HT1080 (cell line): ENCODE data around the gene CYB5R3. TPM values are rescaled to one million over a fixed set of nuclear protein-coding genes. Genes with fewer than 3 reads are reported as not detected.
"Not testable (repeated sequence)": the region's sequence is repeated elsewhere in the genome, so short reads cannot be mapped to it uniquely, and the experiment has no call there.

Experiments
- DNase-seq: peaks from one replicate; pipeline ENCODE4 v3.0.0-alpha.2; 2015; ENCODE audit warnings: low read depth
- total RNA-seq: library from RNA; depleted of rRNA; stranded (reverse); fragments of >200 nt; shearing (Covaris generic); gene quantifications from 2 replicates; pipeline ENCODE4 v1.2.3, GENCODE V29; 2014

The CYB5R3 gene
- total RNA-seq, 1 experiment from 2014 or later = 112 TPM

DNA sequence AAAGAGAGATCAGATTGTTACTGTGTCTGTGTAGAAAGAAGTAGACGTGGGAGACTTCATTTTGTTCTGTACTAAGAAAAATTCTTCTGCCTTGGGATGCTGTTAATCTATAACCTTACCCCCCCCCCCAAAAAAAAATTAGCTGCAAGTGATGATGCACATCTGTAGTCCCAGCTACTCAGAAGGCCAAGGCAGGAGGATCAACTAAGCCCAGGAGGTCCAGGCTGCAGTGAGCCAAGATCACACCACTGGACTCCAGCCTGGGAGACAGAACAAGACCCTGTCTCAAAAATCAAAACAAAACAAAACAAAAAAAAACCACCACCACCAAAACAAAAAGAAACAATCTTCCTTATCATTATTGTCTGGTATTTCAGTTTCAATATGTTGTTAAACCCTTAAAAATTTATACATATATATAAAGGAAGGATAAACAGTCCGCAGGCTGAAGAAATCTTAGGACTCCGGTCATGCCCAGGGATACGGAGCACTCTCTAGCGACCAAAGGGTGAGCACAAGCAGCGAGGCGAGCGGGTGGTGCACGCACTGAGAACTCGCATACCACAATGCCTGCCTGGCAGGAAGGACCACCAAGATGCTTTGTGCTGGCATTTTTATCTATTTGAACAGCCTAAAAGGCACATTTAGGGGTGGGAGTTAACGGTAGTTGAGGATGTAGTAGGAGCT, 40.9 kb downstream of the CYB5R3 start:
- no peak for DNase-seq

GRCh38 chr22:42607641-42608040, 41.6 kb downstream of the CYB5R3 start:
- DNase-seq = not testable (repeated sequence)

GRCh38 chr22:42604403-42604802, 44.8 kb downstream of the CYB5R3 start:
- DNase-seq = no peak

GRCh38 chr22:42603427-42603826, 45.8 kb downstream of the CYB5R3 start:
- no peak for DNase-seq

DNA sequence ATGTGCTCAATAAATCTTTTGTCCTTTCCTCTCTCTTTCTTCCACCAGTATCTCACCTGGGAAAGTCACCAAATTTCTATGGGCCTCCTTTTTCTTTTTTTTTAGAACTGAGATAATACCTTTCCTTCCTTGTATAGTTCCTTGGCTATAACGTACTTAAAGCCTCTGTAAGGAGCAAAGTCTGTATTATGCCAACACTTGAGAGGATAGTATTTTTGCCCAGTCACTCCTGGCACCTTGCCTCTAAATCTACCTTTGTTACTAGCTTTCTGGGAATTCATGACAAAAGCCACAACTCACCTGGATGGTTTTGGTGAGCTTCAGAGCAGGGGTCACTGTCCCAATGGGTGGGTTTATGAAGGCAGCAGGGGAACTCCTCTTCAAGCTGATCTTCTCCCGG, 46.7 kb downstream of the CYB5R3 start:
- DNase-seq = no peak

DNA sequence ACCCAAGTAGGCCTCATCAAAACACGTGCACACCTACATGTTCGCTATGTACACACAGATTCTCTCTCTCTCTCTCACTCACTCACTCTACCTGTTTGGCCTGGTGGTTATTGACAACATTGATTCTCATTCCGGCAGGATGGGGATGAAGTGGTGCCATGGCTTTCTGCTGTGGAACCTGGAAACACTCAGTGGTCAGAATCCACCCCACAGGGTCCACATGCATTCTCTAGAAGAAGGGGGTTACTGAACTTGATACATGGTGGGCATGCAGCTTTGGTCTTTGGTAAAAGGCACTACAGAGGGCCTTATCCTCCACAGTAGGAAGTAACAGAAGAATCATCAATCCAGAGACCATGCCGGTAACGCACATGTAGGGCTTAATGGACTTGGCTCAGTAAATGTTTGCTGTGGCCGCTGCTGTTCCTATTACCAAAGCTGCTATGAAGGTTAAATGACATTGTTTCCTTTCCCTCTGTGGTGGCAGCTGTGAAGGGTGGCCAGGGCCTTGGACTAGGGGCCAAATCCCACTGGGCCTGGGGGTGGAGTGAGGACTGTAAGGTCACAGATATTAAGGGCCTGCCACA, 47.2 kb downstream of the CYB5R3 start:
- DNase-seq = no peak

DNA sequence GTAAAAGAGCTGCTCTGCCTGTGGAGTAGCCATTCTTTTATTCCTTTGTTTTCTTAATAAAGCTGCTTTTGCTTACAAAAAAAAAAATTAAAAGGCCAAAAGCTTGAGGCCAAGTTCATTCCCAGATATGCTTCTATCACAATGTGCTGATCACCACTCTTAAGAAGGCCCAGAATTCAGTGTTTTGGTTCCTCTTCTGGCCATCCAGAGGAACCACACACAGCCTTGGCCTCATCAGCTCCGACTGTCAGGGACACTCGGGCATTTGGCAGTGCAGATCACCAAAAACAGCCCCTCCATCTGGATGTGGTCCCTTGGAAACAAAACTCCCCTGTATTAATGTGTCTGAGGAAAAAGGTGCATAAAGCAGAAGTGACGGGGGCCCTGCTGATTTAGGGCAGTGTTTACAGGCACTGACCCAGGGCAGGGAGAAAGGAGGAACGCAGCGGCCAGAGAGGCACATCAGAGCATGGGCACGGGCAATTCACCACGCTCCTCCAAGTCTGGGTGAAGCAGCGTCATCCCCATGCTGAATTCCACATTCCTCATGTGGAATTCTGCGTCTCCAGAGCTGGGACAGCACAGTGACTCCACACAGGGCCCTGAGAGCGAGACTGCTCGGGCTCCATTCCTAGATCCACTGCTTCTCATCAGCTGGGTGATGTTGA, 52.2 kb downstream of the CYB5R3 start:
- DNase-seq = no peak

DNA sequence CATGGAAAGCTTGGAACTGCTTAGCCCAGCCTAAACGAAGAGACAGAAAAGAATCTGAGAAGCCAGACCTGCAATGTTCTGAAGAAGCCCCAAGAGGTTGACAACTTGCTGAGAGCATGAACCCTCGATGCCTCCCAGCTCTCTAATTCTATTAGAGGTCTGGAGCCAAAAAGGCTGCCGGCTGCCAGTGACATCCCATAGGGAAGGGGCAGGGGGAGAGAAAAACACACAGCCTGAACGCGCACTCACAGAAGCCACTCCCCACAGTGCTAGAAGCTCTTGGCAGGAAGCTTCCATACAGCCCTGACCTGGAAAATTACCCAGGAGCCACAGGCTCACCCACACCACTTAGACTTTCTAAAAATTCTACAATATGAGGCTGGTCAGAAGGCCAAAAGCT, 52.9 kb downstream of the CYB5R3 start:
- DNase-seq = no peak

DNA sequence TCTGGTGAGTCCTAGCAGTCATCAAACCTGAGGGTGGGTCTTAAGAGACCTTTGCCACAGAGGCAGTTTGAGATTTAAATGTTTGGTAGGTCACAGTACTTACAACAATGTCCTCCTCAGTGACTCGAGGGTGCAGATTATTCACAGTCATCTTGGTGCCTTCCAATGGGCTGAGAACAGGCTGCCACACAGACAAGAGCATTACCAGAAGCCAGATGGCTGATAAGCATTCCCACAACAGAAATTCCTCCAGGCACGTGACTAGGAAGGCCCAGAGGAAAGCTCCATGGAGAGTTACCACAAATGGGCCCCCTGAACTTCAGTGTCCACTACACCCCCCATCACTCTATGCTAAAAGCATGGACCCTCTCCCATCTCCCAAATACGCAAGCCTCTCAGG, 53.8 kb downstream of the CYB5R3 start:
- DNase-seq = no peak

- DNase-seq = no peak
Observed at GRCh38 chr22:42591987-42592386, 57.2 kb downstream of the CYB5R3 start.

DNA sequence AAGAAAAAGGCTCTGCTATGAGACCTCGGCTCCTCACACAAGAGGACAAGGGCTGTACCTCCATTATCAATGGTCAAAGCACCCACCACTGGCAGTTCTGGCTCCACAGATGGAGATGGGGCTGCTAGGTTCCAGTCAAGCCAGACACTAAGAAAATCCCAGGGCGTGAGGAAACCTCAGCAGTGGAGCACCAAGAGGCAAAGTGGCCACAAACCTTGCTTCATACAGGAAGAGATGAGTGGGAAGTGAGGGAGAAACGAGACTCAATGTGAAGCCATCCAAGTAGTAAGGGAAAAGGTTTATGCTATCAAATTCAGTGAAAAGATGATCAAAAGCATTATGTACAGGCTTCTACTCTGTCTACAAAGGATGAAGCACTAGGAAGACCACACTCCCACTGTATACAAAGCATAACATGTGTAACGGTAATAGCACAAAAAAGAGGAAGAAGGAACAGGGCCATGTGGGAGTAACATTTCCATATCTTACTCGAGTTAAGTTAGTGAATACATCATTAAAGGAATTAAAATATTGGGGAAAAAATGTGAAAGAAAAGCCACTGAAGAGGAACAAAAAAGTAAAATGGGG, 61.5 kb downstream of the CYB5R3 start:
- DNase-seq = no peak

DNA sequence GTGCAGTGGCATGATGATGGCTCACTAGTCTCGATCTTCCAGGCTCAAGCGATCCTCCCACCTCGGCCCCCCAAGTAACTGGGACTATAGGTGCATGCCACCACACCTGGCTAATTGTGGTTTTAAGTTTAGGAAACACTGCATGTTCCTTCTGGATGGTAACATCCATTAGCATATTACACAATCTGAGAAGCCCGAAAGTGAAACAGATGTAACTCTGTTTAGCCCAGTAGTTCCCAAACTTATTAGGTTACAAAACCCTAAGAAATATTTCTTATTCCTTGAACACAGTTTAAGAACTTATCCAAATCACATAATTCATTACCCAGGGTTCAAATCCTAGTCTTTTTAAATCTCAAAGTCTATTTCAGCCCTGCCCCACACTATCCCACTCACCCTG, 62.8 kb downstream of the CYB5R3 start:
- DNase-seq = no peak

DNA sequence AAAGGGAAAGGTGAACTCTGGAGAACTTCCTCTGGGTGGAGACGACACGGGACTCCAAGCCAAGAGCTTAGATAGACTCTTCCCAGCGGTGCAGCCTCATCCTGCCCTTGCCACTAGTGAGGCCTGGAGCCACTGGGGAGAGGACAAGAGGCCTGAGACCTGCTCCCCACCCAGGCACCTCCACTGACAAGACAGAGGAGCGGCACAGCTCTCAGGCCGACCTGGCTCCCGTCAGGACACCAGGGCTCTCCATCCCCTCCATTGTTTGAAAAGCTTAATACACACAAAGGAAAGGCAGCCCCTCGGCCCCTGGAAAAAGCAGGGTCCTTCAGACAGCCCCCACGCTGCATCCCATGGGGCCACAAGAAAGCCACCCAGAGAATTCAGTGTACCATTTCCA, 64.1 kb downstream of the CYB5R3 start:
- DNase-seq = no peak

- no peak for DNase-seq
Observed at GRCh38 chr22:42584364-42584940, 64.7 kb downstream of the CYB5R3 start.

GRCh38 chr22:42582987-42583386, 66.2 kb downstream of the CYB5R3 start:
- no peak for DNase-seq

DNA sequence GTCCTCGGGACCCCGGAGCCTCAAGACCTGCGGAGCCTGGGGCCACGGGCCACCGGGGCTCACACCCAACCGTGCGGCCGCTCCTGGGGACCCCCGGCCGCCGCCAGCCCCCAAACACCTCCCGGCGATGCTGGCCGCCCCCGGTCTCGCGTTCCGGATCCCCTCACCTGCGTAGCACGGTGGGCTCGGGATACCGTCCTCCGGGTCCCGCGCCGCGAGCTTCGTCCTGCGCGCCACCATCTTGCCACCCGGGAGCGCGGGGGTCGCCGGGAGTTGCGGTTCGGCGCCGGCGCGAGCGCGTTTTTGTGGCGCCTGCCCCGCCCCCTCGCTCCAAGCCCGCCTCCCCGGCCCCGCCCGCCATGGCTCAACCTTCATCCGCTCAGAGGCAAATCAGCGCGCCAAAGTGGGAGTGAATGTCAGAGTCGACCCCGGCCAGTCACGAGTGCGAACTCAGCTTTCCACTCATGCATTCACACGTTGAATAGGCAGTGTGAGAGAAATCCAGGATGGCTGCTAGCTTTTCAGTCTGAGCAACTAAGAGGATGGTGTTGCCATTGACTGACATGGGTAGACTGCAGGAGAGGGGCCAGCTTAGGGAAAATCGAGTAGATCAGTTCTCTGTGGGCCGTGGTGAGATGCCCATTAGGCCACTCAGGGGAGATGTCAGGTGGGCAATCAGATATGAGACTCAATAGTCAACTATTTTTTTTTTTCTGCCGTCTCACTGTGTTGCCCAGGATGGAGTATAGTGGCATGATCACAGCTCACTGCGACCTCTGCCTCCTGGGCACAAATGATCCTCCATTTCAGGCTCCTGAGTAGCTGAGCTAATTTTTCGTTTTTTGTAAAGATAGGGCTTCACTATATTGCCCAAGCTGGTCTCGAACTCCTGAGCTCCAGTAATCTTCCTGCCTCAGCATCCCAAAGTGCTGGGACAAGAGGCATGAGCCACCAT, 67.2 kb downstream of the CYB5R3 start:
- DNase-seq = peak; percentile 46

- DNase-seq = not testable (repeated sequence)
Observed at GRCh38 chr22:42581194-42581761, 67.9 kb downstream of the CYB5R3 start.

- DNase-seq = not testable (repeated sequence)
Observed at GRCh38 chr22:42580040-42580439, 69.2 kb downstream of the CYB5R3 start.

- DNase-seq = no peak
Observed at GRCh38 chr22:42577623-42578240, 71.5 kb downstream of the CYB5R3 start.

- DNase-seq = not testable (repeated sequence)
Observed at GRCh38 chr22:42577141-42577540, 72.1 kb downstream of the CYB5R3 start.
